CD4-positive, alpha-beta T cell treated with Interleukin-4 for 4 hours (primary cell): ENCODE measurements around the gene ACOX3.
"Not testable (repeated sequence)": the region's sequence is repeated elsewhere in the genome, so short reads cannot be mapped to it uniquely, and the experiment has no call there.

Source experiments
- DNase-seq: peaks from one replicate; pipeline ENCODE4 v3.0.0-alpha.2; 2020

The ACOX3 gene

GRCh38 chr4:8440492-8441311 lies at the start of gene ACOX3, which contains the start of gene TRMT44:
ACOX3 (minus strand) TSS chr4:8440723; CDS start chr4:8416521, 24,202 bp downstream.
TRMT44 (plus strand) TSS chr4:8440777; CDS start chr4:8440823, 46 bp downstream.
- peak; percentile 91 for DNase-seq

GRCh38 chr4:8488791-8489369 lies 48.4 kb upstream of the ACOX3 start:
- DNase-seq, result no peak

GRCh38 chr4:8486643-8487042 lies 46.1 kb upstream of the ACOX3 start:
- DNase-seq, result not testable (repeated sequence)

- no peak for DNase-seq
These were observed 39.7 kb upstream of the ACOX3 start for GRCh38 chr4:8480221-8480620.

- no peak for DNase-seq
These were observed 38.5 kb upstream of the ACOX3 start for GRCh38 chr4:8478801-8479744.

GRCh38 chr4:8478371-8478770 lies 37.8 kb upstream of the ACOX3 start:
- DNase-seq, result no peak

- no peak for DNase-seq
These were observed 37.2 kb upstream of the ACOX3 start for GRCh38 chr4:8477676-8478075.

GRCh38 chr4:8477095-8477635 lies 36.6 kb upstream of the ACOX3 start:
- DNase-seq, result no peak

- DNase-seq, result no peak
These were observed 35.4 kb upstream of the ACOX3 start for GRCh38 chr4:8475751-8476575.

- no peak for DNase-seq
These were observed 34.3 kb upstream of the ACOX3 start for GRCh38 chr4:8474856-8475255.

GRCh38 chr4:8473920-8474590 lies 33.5 kb upstream of the ACOX3 start:
- no peak for DNase-seq

GRCh38 chr4:8473198-8473919 lies 32.8 kb upstream of the ACOX3 start:
- DNase-seq, result no peak

- no peak for DNase-seq
These were observed 32.2 kb upstream of the ACOX3 start for GRCh38 chr4:8472689-8473197.

GRCh38 chr4:8472158-8472688 lies 31.7 kb upstream of the ACOX3 start:
- no peak for DNase-seq

GRCh38 chr4:8471211-8471875 lies 30.8 kb upstream of the ACOX3 start:
- DNase-seq, result no peak

- no peak for DNase-seq
These were observed 30.0 kb upstream of the ACOX3 start for GRCh38 chr4:8470451-8471024.

- no peak for DNase-seq
These were observed 29.0 kb upstream of the ACOX3 start for GRCh38 chr4:8469550-8469949.

- DNase-seq, result peak; percentile 43
These were observed 28.4 kb upstream of the ACOX3 start for GRCh38 chr4:8468746-8469535.
